ENCODE results near the gene FGFR3. TPM values are rescaled to one million over a fixed set of nuclear protein-coding genes. Genes with fewer than 3 reads are reported as not detected.

FGFR3 gene
- total and polyA plus RNA-seq, 9 of the 15 experiments (the other 6 are each of a cell fraction or from before 2014, with no cell fraction given): 1.2 to 60.4 (median 12.7) TPM

- TF ChIP-seq SFPQ (IDR thresholded peaks at IDR 0.05; ENCODE audit: low read depth, low read length) (no peak), AFF1 (IDR thresholded peaks at IDR 0.05; ENCODE audit: low read depth in 1 of 2, partially characterized antibody in 2 of 2) (no peak), ZC3H11A (IDR thresholded peaks at IDR 0.05; ENCODE audit: low read depth, low read length) (no peak), ATF7 (IDR thresholded peaks at IDR 0.05) (no peak), IRF2 (CRISPR knock-in tag; IDR thresholded peaks at IDR 0.05) (no peak), JUN (IDR thresholded peaks at IDR 0.05; ENCODE audit: borderline replicate concordance, low read depth, low read length) (no peak), JUN (CRISPR knock-in tag; IDR thresholded peaks at IDR 0.05; ENCODE audit: borderline replicate concordance) (no peak), ZBTB8A (IDR thresholded peaks at IDR 0.05; ENCODE audit: partially characterized antibody) (no peak), SREBF2 (CRISPR knock-in tag; IDR thresholded peaks at IDR 0.05) (no peak), RFX5 (IDR thresholded peaks at IDR 0.05; ENCODE audit: low read depth, low read length) (no peak), CTBP1 (IDR thresholded peaks at IDR 0.05; ENCODE audit: borderline replicate concordance) (peak; percentile 84), MCM5 (IDR thresholded peaks at IDR 0.05; ENCODE audit: low read depth) (no peak), ARID4B (CRISPR knock-in tag; IDR thresholded peaks at IDR 0.05) (no peak), EHMT2 (IDR thresholded peaks at IDR 0.05) (no peak), ZNF3 (CRISPR knock-in tag; IDR thresholded peaks at IDR 0.05) (no peak), PML (IDR thresholded peaks at IDR 0.05; ENCODE audit: low read length) (no peak), XRCC5 (IDR thresholded peaks at IDR 0.05; ENCODE audit: low read depth, low read length) (no peak), MAFF (IDR thresholded peaks at IDR 0.05; ENCODE audit: low read length) (no peak), RBM22 (IDR thresholded peaks at IDR 0.05; ENCODE audit: low read depth, low read length, poor library complexity, severe bottlenecking) (no peak)
These were observed 60.0 kb downstream of the FGFR3 start (continued) for GRCh38 chr4:1852904-1853623.
